ENCODE measurements around the gene CPM.

DNA sequence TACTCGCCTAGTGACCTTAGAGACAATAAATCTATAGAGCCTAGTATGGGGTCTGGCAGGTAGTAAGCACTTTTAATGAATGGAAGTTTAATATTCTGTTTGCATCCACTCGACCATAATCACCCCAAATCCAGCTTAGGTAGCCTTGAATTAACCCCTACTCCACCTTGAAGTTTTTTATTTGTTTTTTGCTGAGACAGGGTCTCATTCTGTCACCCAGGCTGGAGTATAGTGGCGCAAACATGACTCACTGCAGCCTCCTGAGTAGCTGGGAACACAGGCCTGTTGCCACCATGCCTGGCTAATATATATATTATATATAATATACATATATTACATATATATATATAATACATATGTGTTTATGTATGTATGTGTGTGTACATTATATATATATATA is 86.2 kb downstream of the CPM start:
- TF ChIP-seq, protein P1, sequence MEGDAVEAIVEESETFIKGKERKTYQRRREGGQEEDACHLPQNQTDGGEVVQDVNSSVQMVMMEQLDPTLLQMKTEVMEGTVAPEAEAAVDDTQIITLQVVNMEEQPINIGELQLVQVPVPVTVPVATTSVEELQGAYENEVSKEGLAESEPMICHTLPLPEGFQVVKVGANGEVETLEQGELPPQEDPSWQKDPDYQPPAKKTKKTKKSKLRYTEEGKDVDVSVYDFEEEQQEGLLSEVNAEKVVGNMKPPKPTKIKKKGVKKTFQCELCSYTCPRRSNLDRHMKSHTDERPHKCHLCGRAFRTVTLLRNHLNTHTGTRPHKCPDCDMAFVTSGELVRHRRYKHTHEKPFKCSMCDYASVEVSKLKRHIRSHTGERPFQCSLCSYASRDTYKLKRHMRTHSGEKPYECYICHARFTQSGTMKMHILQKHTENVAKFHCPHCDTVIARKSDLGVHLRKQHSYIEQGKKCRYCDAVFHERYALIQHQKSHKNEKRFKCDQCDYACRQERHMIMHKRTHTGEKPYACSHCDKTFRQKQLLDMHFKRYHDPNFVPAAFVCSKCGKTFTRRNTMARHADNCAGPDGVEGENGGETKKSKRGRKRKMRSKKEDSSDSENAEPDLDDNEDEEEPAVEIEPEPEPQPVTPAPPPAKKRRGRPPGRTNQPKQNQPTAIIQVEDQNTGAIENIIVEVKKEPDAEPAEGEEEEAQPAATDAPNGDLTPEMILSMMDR (IDR thresholded peaks at IDR 0.05): no peak
- no peak for TF ChIP-seq POLR2A (IDR thresholded peaks at IDR 0.05)
